Measurements from ENCODE around the gene SPNS2.

Gene SPNS2

DNA sequence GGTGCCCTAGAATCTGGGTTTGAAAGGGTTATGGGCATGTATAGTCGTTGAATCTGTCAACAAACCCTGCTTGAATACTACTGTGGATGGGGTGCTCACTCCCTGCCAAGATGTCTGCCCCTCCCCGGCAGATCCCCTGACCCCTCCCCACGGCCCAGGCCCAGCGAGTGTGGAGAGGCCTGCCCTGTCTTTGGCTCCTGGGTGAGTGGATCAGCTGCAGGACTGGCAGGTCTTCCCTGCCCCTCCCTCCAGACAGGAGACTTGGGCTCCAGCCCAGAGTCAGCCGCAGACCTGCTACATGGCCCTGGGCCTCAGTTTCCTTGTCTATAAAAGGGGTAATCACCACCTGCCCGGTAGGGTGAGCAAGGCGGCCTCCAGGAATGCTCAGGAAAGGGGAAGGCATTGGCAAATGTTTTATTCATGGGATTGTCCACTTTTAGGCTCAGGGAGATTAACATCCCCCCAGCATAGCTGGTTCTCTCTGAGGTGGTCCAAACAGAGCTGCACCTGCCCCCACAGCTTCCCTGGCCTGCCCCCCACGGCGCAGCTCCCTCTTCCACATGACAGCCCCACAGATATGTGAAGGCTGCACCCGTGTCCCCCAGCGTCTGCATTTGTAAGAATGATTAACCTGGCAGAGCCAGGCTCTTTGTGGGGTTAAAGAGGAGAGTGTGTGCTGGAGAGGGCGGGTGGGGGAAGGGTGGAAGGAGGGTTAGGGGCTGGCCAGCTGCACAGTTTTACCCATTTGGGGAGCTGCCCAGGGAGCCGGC lies 18.5 kb upstream of the SPNS2 start:
- in situ Hi-C loops (cut with MboI; ENCODE audit: low pct_unique_long_range_greater_than_20kb, low sequenced_read_pairs), result no loop called here
- no peak for DNase-seq

DNA sequence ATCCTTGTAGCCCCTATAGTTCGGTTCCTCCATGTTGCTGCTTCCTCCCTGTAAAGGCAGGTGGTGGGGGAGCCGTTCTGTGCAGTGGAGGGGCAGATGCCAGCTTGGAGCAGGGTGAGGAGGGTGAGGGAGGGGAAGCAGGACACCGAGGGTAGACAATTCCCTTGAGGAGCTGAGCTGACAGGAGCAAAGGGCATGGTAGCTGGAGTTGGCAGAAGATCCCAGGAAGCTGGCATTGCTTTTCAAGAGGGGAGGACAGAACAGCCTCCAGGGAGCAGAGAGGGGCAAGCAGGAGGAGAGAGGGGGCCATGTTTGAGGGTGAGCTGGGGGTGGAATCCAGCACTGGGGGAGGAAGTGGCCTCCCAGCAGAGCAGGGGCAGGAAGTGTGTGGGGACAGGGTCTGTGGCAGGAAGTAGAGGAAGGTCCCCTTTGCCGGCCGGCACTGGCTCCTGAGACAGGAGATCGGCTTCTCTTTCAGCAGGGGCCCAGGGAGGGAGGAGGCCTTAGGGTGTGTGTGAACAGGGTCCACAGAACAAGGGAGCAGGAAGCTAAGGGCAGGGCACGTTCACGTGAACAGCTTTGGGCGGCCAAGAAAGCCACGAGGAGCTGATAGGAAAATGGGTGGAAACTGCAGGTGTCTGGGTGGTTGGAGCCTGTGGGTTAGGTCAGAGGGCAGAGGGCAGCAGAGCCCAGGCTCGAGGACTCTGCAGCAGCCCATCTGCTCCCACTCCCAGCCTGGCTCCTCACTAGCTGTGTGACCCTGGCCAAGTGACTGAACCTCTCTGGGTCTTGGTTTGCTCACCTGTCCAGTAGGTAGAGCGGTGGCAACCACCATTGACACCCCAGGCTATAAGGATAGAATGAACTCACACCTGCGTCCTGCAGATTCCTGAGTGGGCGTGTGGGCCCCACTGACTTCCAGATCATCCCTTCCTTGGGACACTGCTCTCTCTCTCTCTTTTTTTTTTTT lies 17.5 kb upstream of the SPNS2 start:
- in situ Hi-C loops (cut with MboI; ENCODE audit: low pct_unique_long_range_greater_than_20kb, low sequenced_read_pairs), result no loop called here
- DNase-seq, result peak; percentile 80

DNA sequence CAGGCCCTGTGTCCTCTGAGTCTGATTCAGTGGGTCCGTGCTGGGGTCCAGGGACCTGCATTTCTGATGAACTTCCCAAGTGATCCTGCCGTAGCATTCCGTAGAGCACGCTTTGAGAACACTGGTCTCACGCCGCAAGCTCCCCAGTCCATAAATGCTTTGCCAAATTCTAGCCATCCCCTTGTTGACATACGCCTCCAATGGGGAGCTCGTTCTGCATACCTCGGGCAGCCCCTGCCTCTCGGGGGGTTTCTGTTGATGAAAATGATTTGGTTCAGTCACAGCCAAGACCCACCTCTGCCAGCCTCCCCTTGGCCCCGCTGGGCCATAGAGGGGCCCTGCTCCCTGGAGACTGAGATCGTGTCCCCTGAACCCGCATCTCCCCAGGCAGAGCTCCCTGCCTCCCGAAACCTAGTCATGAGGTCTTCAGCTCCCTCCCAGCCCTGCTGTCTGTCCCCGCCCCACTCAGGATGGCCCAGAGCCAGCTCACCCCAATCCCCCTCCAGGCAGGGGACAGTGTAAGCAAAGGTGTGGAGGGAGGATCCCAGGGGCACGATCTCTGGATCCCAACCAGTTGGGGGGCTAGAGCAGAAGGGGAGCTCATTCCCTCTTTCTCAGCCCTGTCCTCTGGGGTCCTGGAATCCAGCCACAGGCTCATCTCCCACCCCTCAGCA lies 16.2 kb upstream of the SPNS2 start:
- no peak for DNase-seq
- in situ Hi-C loops (cut with MboI; ENCODE audit: low pct_unique_long_range_greater_than_20kb, low sequenced_read_pairs), result no loop called here

GRCh38 chr17:4483012-4483840 lies 15.5 kb upstream of the SPNS2 start:
- in situ Hi-C loops (cut with MboI; ENCODE audit: low pct_unique_long_range_greater_than_20kb, low sequenced_read_pairs), result no loop called here
- no peak for DNase-seq

GRCh38 chr17:4485676-4486646 lies 12.7 kb upstream of the SPNS2 start:
- DNase-seq, result no peak
- in situ Hi-C loops (cut with MboI; ENCODE audit: low pct_unique_long_range_greater_than_20kb, low sequenced_read_pairs), result no loop called here

GRCh38 chr17:4487296-4487695 lies 11.4 kb upstream of the SPNS2 start:
- in situ Hi-C loops (cut with MboI; ENCODE audit: low pct_unique_long_range_greater_than_20kb, low sequenced_read_pairs), result no loop called here

DNA sequence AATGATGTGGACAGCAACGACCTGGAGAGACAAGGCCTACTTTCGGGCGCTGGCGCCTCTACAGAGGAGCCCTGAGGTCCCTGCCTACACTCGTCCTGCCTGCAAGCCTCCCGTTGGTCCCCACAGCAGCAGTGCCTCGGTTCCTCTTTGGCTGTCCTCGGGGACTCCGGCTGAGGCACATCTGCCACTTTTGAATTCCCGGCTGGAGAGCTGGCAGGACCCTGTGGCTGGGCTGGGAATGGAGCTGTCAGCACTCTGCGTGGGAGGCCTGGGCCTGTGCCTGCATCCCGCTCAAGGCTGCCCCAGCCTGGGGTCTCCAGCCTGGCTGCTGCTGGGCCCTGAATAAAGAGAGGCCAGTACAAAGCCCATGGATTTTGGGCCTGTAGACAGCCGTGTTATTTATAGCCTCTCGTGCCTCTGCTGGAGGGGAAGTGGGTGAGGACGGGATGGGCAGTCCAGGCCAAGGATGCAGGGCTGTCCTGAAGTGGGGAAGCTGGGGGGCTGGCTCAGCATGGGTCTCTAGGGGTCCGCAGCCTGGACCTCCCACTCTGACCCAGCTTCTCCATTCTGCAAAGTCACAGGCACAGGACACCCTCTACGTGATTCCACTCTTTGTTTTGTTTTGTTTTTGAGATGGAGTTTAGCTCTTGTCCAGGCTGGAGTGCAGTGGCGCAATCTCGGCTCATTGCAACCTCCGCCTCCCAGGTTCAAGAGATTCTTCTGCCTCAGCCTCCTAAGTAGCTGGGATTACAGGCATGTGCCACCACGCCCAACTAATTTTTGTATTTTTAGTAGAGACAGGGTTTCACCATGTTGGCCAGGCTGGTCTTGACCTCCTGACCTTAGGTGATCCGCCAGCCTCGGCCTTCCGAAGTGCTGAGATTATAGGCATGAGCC lies 10.6 kb upstream of the SPNS2 start:
- in situ Hi-C loops (cut with MboI; ENCODE audit: low pct_unique_long_range_greater_than_20kb, low sequenced_read_pairs), result no loop called here
- DNase-seq, result no peak

More at GRCh38 chr17:4487296-4487695, 11.4 kb upstream of the SPNS2 start:
- no peak for DNase-seq

- DNase-seq, result no peak
- in situ Hi-C loops (cut with MboI; ENCODE audit: low pct_unique_long_range_greater_than_20kb, low sequenced_read_pairs), result no loop called here
Observed at GRCh38 chr17:4488989-4489595, 9.6 kb upstream of the SPNS2 start.

DNA sequence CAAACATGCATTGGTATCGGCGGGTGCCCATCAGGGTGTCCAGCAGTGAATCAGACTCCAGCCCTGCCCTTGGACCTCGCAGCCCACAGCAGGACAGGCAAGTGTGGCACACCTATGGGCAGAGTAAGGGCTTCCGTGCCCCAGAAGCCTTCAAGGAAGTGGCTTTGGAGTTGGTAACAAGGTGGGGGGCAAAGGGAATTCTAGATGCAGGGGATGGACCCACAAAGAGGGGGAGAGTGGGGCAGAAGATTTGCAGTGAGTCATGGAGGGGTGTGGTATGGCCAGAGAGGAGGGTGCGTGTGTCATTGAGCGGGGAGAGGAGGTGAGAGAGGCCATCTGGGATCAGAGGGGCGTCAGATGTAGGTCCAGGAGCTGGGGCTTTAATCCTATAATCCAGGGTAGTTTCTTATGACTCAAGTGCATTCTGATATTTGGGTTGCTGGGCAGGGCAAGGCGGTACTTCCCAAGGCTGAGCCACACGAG lies 8.5 kb upstream of the SPNS2 start:
- in situ Hi-C loops (cut with MboI; ENCODE audit: low pct_unique_long_range_greater_than_20kb, low sequenced_read_pairs), result no loop called here
- no peak for DNase-seq

GRCh38 chr17:4490637-4491061 lies 8.0 kb upstream of the SPNS2 start:
- no peak for DNase-seq
- in situ Hi-C loops (cut with MboI; ENCODE audit: low pct_unique_long_range_greater_than_20kb, low sequenced_read_pairs), result no loop called here

DNA sequence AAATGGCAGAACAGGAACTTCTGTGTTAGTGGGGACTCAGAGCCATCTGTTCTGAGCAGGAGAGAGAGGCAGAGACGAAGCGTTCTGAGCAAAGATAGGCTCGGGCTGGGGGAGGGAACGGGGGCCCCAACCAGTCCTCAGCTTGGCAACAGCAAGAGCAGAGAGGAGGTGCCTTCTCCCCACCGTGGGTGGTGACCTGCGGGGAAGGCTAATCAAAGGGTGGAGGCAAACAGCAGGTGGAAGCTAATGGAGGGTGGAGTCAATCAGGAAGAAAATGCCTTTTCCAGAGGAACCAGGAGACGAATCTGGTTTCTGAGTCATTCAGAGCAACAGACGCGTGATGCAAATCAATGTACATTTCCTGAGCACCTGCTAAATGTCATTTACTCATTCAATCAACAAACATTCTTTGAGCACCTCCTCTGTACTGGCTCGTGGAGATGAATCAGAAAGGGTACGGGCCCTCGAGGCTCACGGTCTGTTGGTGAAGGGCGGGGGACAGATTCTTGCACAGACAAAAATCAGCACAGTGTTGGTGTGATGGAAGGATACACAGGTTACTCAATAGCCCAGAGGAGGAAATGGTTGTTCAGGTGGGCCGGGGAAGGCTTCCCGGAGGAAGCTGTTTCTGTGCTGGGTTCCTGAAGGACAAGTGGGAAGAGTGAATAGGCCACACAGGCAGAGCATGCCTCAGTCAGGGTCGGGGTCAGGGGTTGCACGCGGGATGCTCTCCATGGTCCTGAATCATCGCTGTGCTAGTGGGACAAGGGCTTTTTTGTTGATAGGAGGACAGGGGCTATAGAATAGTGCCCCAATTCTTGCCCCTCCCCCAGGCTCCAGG lies 5.7 kb upstream of the SPNS2 start:
- DNase-seq, result peak; percentile 68
- in situ Hi-C loops (cut with MboI; ENCODE audit: low pct_unique_long_range_greater_than_20kb, low sequenced_read_pairs), result no loop called here

- DNase-seq, result no peak
- in situ Hi-C loops (cut with MboI; ENCODE audit: low pct_unique_long_range_greater_than_20kb, low sequenced_read_pairs), result no loop called here
Observed at GRCh38 chr17:4497101-4497824, 1.4 kb upstream of the SPNS2 start.

DNA sequence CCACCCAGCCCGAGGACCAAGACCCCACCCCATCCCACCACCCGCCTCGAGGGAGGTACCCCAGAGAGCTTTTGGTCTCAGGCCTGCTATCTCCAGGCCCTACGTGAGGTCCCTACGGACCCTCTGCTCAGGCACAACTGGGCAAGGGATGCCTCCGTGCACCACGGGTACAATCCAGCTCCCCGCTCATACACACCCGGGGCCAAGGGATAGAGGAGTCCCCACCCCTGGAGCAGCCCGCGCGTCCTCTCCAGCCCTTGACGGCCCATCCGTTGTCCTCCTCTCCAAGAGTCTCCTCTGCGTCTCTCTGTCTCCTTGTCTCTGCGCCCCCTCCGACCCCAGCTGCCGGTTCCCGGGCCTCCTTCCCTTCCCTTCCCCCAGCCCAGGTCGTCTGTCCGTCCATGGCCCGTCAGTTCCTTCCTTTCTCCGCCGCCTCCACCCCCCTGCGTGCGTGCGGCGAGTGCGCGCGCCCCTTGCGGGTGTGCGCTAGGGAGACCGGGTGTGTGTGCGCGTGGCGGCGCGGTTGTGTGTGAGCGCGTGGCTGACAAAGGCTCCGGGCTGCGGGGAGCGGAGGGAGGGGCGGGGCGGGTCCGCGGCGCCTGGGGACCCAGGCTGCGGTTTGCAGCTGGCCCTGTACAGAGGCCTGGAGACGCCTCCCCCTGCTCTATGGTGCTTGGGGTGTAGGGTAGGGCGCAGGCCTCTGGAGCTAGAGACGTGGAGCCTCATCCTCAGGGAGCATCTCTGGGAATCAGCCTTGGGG lies 930 bp downstream of the SPNS2 start:
- in situ Hi-C loops (cut with MboI; ENCODE audit: low pct_unique_long_range_greater_than_20kb, low sequenced_read_pairs), result no loop called here
- DNase-seq, result peak; percentile 74

DNA sequence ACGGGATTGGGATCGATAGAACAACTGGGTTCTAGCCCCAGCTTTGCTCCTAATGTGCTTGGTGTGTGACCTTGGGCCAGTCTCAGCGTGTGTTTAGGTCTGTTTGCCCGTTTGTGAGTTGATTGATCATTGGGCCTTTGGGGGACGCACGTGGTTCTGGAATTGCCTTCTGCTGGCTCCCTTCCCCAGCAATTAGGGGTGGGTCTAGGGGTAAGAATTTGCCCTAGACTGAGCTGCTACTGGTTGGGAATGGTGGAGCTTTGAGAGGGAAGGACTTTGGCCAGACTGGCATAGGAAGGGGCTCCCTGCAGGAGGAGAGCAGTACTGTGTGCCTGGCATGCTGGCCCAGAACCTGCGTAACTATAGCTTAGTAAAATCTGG lies 1.5 kb downstream of the SPNS2 start:
- in situ Hi-C loops (cut with MboI; ENCODE audit: low pct_unique_long_range_greater_than_20kb, low sequenced_read_pairs), result no loop called here
- no peak for DNase-seq

Measured in KBM-7 (cell line).